ENCODE data around the gene CRB2. TPM values are rescaled to one million over a fixed set of nuclear protein-coding genes. Genes with fewer than 3 reads are reported as not detected.

The CRB2 gene
- total and polyA plus RNA-seq, 7 donors, result 0.01 to 0.05 (median 0.03) TPM; not detected in 4

DNA sequence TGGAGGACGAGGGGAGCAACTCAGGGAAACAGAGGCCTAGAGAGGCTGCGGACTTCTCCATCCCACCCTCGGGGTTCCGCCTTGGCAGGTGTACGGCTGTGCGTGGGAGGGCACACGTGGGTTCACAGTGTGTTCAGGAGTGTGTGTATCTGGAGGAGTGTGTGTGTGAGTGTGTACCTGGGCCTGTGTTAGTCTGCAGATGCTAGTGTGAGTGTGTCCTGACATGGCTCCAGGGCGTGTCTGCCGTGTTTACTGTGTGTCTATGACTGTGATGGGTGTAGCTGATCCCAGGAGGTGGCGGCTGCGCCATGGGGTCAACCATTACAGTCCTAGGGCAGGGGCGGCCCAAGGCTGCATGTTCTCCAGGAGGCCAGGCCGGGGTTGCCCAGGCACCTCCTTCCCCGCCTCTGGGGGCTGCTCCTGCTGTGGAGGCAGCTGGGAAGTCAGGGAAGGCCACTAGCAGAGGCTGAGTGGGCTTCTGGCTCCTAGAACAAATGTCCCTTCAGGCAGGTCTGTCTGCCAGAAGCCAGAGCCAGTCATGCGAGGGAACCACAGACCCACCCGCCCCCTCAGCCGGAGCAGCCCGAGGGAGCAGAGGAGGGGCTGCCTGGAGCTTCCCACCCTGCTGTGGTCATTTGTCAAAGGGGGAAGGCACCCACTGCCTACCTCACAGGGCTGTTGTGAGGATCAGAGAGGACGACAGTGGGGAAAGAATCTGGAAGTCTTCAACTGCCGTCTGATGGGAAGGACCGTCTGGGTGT lies 21.4 kb downstream of the CRB2 start:
- no peak for TF ChIP-seq CTCF (IDR thresholded peaks at IDR 0.05)
- H3K4me1 ChIP-seq, result no peaks in the 10 kb centered on the region
- 60 to 73% (median 65%) methylated on average over 21 of the region's 21 CpGs for WGBS, 3 donors
- H3K36me3 ChIP-seq (ENCODE audit: insufficient read depth in 1 of 2, low read depth in 1 of 2), result no peaks in the 10 kb centered on the region
- no peaks in the 10 kb centered on the region for H3K9me3 ChIP-seq
- ATAC-seq (peak in 2 of 4 donors; percentile 24 to 34), DNase-seq (no peak)
- intact Hi-C loops (cut with DNase I), result no loop called here
- H3K4me3 ChIP-seq, result no peak overlapping the region
- peaks cover 0 to 39% (median 14%) of the 10 kb centered on the region in 3 donors for H3K27me3 ChIP-seq (ENCODE audit: insufficient read depth in 3 of 3, low read length in 2 of 3)
- no peak overlapping the region for H3K27ac ChIP-seq

DNA sequence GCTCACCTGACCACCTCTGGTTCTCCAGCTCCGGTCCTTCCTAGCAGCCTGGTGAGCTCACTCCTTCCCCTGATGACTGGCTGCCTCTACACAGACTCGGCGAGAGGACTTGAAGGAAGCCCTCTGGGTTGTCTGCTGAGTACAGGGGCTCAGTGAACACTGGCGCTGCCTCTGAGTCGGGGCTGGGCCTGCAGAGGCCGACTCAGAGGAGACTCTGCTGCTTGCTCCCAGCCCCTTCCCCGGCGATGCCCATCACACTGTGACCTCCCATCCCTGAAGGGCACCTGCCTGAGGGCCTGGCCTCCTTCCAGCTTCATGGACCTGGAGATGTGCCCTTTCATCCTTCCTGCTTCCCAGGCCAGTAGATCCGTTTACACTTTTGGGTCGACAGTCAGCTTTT lies 22.0 kb downstream of the CRB2 start:
- 59 to 67% (median 63%) methylated on average over 10 of the region's 10 CpGs for WGBS, 3 donors
- H3K4me1 ChIP-seq, result no peaks in the 10 kb centered on the region
- H3K27me3 ChIP-seq (ENCODE audit: insufficient read depth in 3 of 3, low read length in 2 of 3), result peaks cover 0 to 33% (median 11%) of the 10 kb centered on the region in 3 donors
- H3K9me3 ChIP-seq, result no peaks in the 10 kb centered on the region
- H3K4me3 ChIP-seq, result no peak overlapping the region
- no peak overlapping the region for H3K27ac ChIP-seq
- peaks cover 0 to 1% of the 10 kb centered on the region in 2 donors for H3K36me3 ChIP-seq (ENCODE audit: insufficient read depth in 1 of 2, low read depth in 1 of 2)
- no peak for TF ChIP-seq CTCF (IDR thresholded peaks at IDR 0.05)
- DNase-seq (no peak), ATAC-seq (no peak)
- intact Hi-C loops (cut with DNase I), result no loop called here

GRCh38 chr9:123378956-123379660 lies 23.1 kb downstream of the CRB2 start:
- H3K4me3 ChIP-seq, result no peak overlapping the region
- WGBS, 3 donors, result 72 to 77% (median 75%) methylated on average over 30 of the region's 30 CpGs

DNA sequence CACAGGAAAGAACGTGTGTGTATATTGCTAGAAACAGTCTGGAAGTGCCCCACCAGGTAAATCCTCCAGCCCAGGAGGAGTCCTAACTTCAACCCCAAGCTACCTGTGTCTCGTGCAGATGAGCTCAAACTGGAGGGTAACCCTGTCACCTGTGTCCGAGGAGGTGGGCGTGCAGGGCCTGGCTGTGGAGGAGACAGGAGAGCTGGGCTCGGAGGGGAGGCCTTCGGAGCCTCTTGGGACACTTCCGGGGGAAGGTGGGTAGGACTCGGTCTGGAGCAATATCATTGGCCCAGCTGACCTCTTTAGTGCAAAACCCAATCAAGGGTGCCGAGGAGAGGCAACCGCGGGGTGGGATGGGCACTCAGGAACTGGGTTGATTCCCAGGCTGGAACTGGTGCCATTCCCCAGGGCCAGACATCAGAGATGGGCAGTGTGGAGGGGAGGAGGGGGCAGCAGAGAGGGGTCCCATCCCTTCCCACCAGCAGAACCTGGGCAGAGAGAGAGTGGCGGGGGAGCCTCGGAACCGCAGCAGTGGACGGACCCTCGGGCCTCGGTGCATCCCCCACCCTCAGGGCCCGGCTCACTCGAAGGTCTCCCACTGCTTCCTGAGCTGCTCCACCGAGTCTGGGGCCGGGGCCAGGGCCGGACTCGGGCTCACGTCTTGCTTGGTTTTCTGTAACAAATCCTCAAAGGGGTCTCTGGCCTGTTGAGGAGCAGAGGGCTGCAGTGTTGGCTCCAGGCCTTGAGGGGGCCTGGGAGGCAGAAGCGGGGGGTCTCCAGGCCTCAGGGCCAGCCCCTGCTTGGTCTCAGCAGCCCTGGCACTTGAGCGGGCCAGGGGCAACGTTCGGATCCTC lies 25.1 kb downstream of the CRB2 start:
- Histone ChIP-seq H3K36me3 (ENCODE audit: insufficient read depth in 1 of 2, low read depth in 1 of 2) (peaks cover 0 to 9% of the 10 kb centered on the region in 2 donors), H3K4me3 (no peak overlapping the region), H3K27me3 (ENCODE audit: insufficient read depth in 3 of 3, low read length in 2 of 3) (peaks cover 0 to 4% (median 0%) of the 10 kb centered on the region in 3 donors), H3K27ac (no peak overlapping the region), H3K9me3 (no peaks in the 10 kb centered on the region), H3K4me1 (no peaks in the 10 kb centered on the region)
- DNase-seq, result no peak
- TF ChIP-seq CTCF (IDR thresholded peaks at IDR 0.05), result no peak
- no peak for ATAC-seq
- intact Hi-C loops (cut with DNase I), result no loop called here
- 85 to 91% (median 89%) methylated on average over 26 to 28 of the region's 28 CpGs for WGBS, 3 donors

More at GRCh38 chr9:123378956-123379660, 23.1 kb downstream of the CRB2 start:
- H3K27me3 ChIP-seq (ENCODE audit: insufficient read depth in 3 of 3, low read length in 2 of 3), result peaks cover 0 to 22% (median 6%) of the 10 kb centered on the region in 3 donors
- H3K36me3 ChIP-seq (ENCODE audit: insufficient read depth in 1 of 2, low read depth in 1 of 2), result peaks cover 0 to 9% of the 10 kb centered on the region in 2 donors
- ATAC-seq (no peak), DNase-seq (no peak)
- H3K9me3 ChIP-seq, result no peaks in the 10 kb centered on the region
- no peak for TF ChIP-seq CTCF (IDR thresholded peaks at IDR 0.05)
- H3K27ac ChIP-seq, result no peak overlapping the region
- no peaks in the 10 kb centered on the region for H3K4me1 ChIP-seq
- intact Hi-C loops (cut with DNase I), result no loop called here

All from psoas muscle (tissue), 8 donors.